HuH-7 (cell line): ENCODE data around the gene OPRM1.

Source experiments
- DNase-seq: peaks from one replicate; pipeline ENCODE4 v3.0.0; 2011; ENCODE audit warnings: low spot score

Gene OPRM1

GRCh38 chr6:154080461-154081189, 41.6 kb downstream of the OPRM1 start:
- DNase-seq: no peak

GRCh38 chr6:154086510-154086909, 47.5 kb downstream of the OPRM1 start:
- DNase-seq: no peak

GRCh38 chr6:154092326-154092962, 53.4 kb downstream of the OPRM1 start:
- no peak for DNase-seq

- DNase-seq: no peak
Observed at GRCh38 chr6:154093231-154094044, 54.4 kb downstream of the OPRM1 start.

GRCh38 chr6:154095571-154095970, 56.5 kb downstream of the OPRM1 start:
- no peak for DNase-seq

GRCh38 chr6:154096316-154096715, 57.3 kb downstream of the OPRM1 start:
- DNase-seq: no peak

GRCh38 chr6:154096834-154097233, 57.8 kb downstream of the OPRM1 start:
- no peak for DNase-seq

- no peak for DNase-seq
Observed at GRCh38 chr6:154099211-154099610, 60.2 kb downstream of the OPRM1 start.

GRCh38 chr6:154106251-154106650, 67.2 kb downstream of the OPRM1 start:
- no peak for DNase-seq

GRCh38 chr6:154111025-154111424, 72.0 kb downstream of the OPRM1 start:
- DNase-seq: no peak

- no peak for DNase-seq
Observed at GRCh38 chr6:154112181-154112809, 73.3 kb downstream of the OPRM1 start.

GRCh38 chr6:154113392-154113791, 74.4 kb downstream of the OPRM1 start:
- DNase-seq: no peak

GRCh38 chr6:154117485-154117884, 78.4 kb downstream of the OPRM1 start:
- DNase-seq: no peak

- no peak for DNase-seq
Observed at GRCh38 chr6:154122195-154122925, 83.3 kb downstream of the OPRM1 start.

GRCh38 chr6:154123155-154123956, 84.3 kb downstream of the OPRM1 start:
- DNase-seq: no peak

GRCh38 chr6:154125421-154125820, 86.4 kb downstream of the OPRM1 start:
- DNase-seq: no peak

GRCh38 chr6:154127657-154128056, 88.6 kb downstream of the OPRM1 start:
- DNase-seq: no peak

- no peak for DNase-seq
Observed at GRCh38 chr6:154134471-154135147, 95.6 kb downstream of the OPRM1 start.

- no peak for DNase-seq
Observed at GRCh38 chr6:154138793-154139192, 99.8 kb downstream of the OPRM1 start.

GRCh38 chr6:154139892-154140291, 100.9 kb downstream of the OPRM1 start:
- DNase-seq: no peak
